ENCODE data around the gene FOXP1. TPM values are rescaled to one million over a fixed set of nuclear protein-coding genes. Genes with fewer than 3 reads are reported as not detected.

Gene FOXP1
- polyA plus RNA-seq, 1 donor (not counting 4 experiments of a cell fraction or from before 2014, with no cell fraction given): 14.6 TPM

- H3K27me3 ChIP-seq (ENCODE audit: control insufficient read depth, extremely low read depth, insufficient read depth, low read length): no peaks in the 10 kb centered on the region
- H3K4me3 ChIP-seq (ENCODE audit: control insufficient read depth in 2 of 3, extremely low read depth in 1 of 3, insufficient read depth in 2 of 3, low read depth in 1 of 3, low read length in 3 of 3): no peak overlapping the region
- H3K27ac ChIP-seq (ENCODE audit: control insufficient read depth, insufficient read depth, low read length): no peak overlapping the region
- no peak overlapping the region for H2AFZ ChIP-seq (ENCODE audit: control insufficient read depth, low read length)
- FAIRE-seq (no peak), DNase-seq (ENCODE audit: low read depth, low spot score) (no peak)
- dilution Hi-C loops (cut with MboI; ENCODE audit: extremely low pct_ligation_motif_present, low sequenced_read_pairs): no loop called here
- no peak overlapping the region for H3K9ac ChIP-seq (ENCODE audit: control insufficient read depth, extremely low read depth, insufficient read depth, low read length)
- H3K9me1 ChIP-seq (ENCODE audit: control insufficient read depth, extremely low read depth, insufficient read depth, low read length): no peaks in the 10 kb centered on the region
- no peaks in the 10 kb centered on the region for H3K79me2 ChIP-seq (ENCODE audit: control insufficient read depth, insufficient read depth, low read length)
- no peaks in the 10 kb centered on the region for H3K36me3 ChIP-seq (ENCODE audit: control insufficient read depth in 2 of 2, extremely low read depth in 1 of 2, insufficient read depth in 2 of 2, low read length in 2 of 2)
- no peak overlapping the region for H3K4me2 ChIP-seq (ENCODE audit: control insufficient read depth, extremely low read depth, insufficient read depth, low read depth, low read length)
- no peaks in the 10 kb centered on the region for H4K20me1 ChIP-seq (ENCODE audit: control insufficient read depth, extremely low read depth, insufficient read depth, low read length)
- no peaks in the 10 kb centered on the region for H3K4me1 ChIP-seq (ENCODE audit: control insufficient read depth, extremely low read depth, insufficient read depth, low read length)
- TF ChIP-seq EZH2 (IDR thresholded peaks at IDR 0.05; ENCODE audit: low read length) (no peak), CTCF (optimal IDR thresholded peaks at IDR 0.05 in 1 of 3, IDR thresholded peaks at IDR 0.05 in 1 of 3, conservative IDR thresholded peaks at IDR 0.05 in 1 of 3; ENCODE audit: extremely low read depth in 1 of 3, insufficient read depth in 2 of 3, low read length in 3 of 3) (no peak)
- H3K9me3 ChIP-seq (ENCODE audit: control insufficient read depth, low read depth, low read length): no peaks in the 10 kb centered on the region
Measured at GRCh38 chr3:70911719-70912118, 671.8 kb downstream of the FOXP1 start.

- no peaks in the 10 kb centered on the region for H3K9me1 ChIP-seq (ENCODE audit: control insufficient read depth, extremely low read depth, insufficient read depth, low read length)
- no peaks in the 10 kb centered on the region for H3K79me2 ChIP-seq (ENCODE audit: control insufficient read depth, insufficient read depth, low read length)
- no peaks in the 10 kb centered on the region for H3K4me1 ChIP-seq (ENCODE audit: control insufficient read depth, extremely low read depth, insufficient read depth, low read length)
- H3K36me3 ChIP-seq (ENCODE audit: control insufficient read depth in 2 of 2, extremely low read depth in 1 of 2, insufficient read depth in 2 of 2, low read length in 2 of 2): no peaks in the 10 kb centered on the region
- H3K4me2 ChIP-seq (ENCODE audit: control insufficient read depth, extremely low read depth, insufficient read depth, low read depth, low read length): no peak overlapping the region
- TF ChIP-seq CTCF (optimal IDR thresholded peaks at IDR 0.05 in 1 of 3, IDR thresholded peaks at IDR 0.05 in 1 of 3, conservative IDR thresholded peaks at IDR 0.05 in 1 of 3; ENCODE audit: extremely low read depth in 1 of 3, insufficient read depth in 2 of 3, low read length in 3 of 3) (no peak), EZH2 (IDR thresholded peaks at IDR 0.05; ENCODE audit: low read length) (no peak)
- no peak for DNase-seq (ENCODE audit: low read depth, low spot score)
- H3K27ac ChIP-seq (ENCODE audit: control insufficient read depth, insufficient read depth, low read length): no peak overlapping the region
- no peaks in the 10 kb centered on the region for H4K20me1 ChIP-seq (ENCODE audit: control insufficient read depth, extremely low read depth, insufficient read depth, low read length)
- dilution Hi-C loops (cut with MboI; ENCODE audit: extremely low pct_ligation_motif_present, low sequenced_read_pairs): no loop called here
- no peak overlapping the region for H3K4me3 ChIP-seq (ENCODE audit: control insufficient read depth in 2 of 3, extremely low read depth in 1 of 3, insufficient read depth in 2 of 3, low read depth in 1 of 3, low read length in 3 of 3)
- no peak for FAIRE-seq
- H3K9me3 ChIP-seq (ENCODE audit: control insufficient read depth, low read depth, low read length): no peaks in the 10 kb centered on the region
- H2AFZ ChIP-seq (ENCODE audit: control insufficient read depth, low read length): no peak overlapping the region
- H3K9ac ChIP-seq (ENCODE audit: control insufficient read depth, extremely low read depth, insufficient read depth, low read length): no peak overlapping the region
- no peaks in the 10 kb centered on the region for H3K27me3 ChIP-seq (ENCODE audit: control insufficient read depth, extremely low read depth, insufficient read depth, low read length)
Measured at GRCh38 chr3:70905491-70905890, 678.0 kb downstream of the FOXP1 start.

Small RNAs within 50 kb of the gene (small RNA-seq; reads per million reads assigned to genes)
- gene MIR1284 (ENCODE audit: insufficient read length in 3 of 3, low read depth in 3 of 3, low replicate concordance in 1 of 3): 0 to 2.3 (median 2.0) reads per million in 3 experiments

Other genes with a start within 250 kb of the FOXP1 start
- 0.79 to 3.7 TPM (median 2.2 TPM) in 3 replicates for gene EIF4E3, start 141.7 kb upstream of the FOXP1 start, polyA plus RNA-seq
- 0.03 to 0.14 TPM (median 0.12 TPM) in 3 replicates for gene GPR27, start 170.1 kb upstream of the FOXP1 start, polyA plus RNA-seq
- not detected in 3 replicates for gene PROK2, start 201.4 kb upstream of the FOXP1 start, polyA plus RNA-seq

Data from keratinocyte (primary cell).